ENCODE data around the gene TNFRSF14. TPM values are rescaled to one million over a fixed set of nuclear protein-coding genes. Genes with fewer than 3 reads are reported as not detected.
A peak's percentile ranks its signal among the peaks of the same experiment; 100 is the strongest.

TNFRSF14 gene
- total RNA-seq, 2 experiments from 2014 or later, result 191 to 194 TPM

- Mint-ChIP-seq H3K4me3 (no peak overlapping the region), H3K4me1 (ENCODE audit: low read depth) (no peaks in the 10 kb centered on the region), H3K36me3 (ENCODE audit: low read depth) (no peaks in the 10 kb centered on the region), H3K27ac (no peak overlapping the region), H3K27me3 (no peaks in the 10 kb centered on the region), H3K9me3 (no peaks in the 10 kb centered on the region)
- H3K36me3 ChIP-seq (ENCODE audit: insufficient read depth, low read length), result no peaks in the 10 kb centered on the region
- H3K4me3 ChIP-seq (ENCODE audit: low read length), result no peak overlapping the region
- TF ChIP-seq CTCF (IDR thresholded peaks at IDR 0.05), result no peak
- ChIA-PET POLR2A (no interaction called here), CTCF (no interaction called here)
- peaks cover 0 to 4% of the 10 kb centered on the region in 2 experiments for H3K9me3 ChIP-seq (ENCODE audit: control insufficient read depth in 1 of 2, insufficient read depth in 1 of 2, low read length in 2 of 2)
- no peaks in the 10 kb centered on the region for H3K4me1 ChIP-seq (ENCODE audit: insufficient read depth, low read length)
- H3K27me3 ChIP-seq (ENCODE audit: control insufficient read depth in 1 of 2, insufficient read depth in 2 of 2, low read length in 2 of 2), result no peaks in the 10 kb centered on the region
- DNase-seq, result peak in 1 of 14 experiments; percentile 32
- H3K27ac ChIP-seq (ENCODE audit: low read depth in 1 of 2, low read length in 2 of 2), result no peak overlapping the region
- ATAC-seq (ENCODE audit: poor library complexity), result no peak
- intact Hi-C loops (cut with DNase I, micrococcal nuclease), result no loop called here
Observed at GRCh38 chr1:2602866-2603520, 46.8 kb downstream of the TNFRSF14 start.

- H3K9me3 Mint-ChIP-seq, result no peaks in the 10 kb centered on the region
- ChIA-PET CTCF (no interaction called here), POLR2A (no interaction called here)
- ATAC-seq (ENCODE audit: poor library complexity), result no peak
- H3K27me3 Mint-ChIP-seq, result no peaks in the 10 kb centered on the region
- Histone ChIP-seq H3K4me3 (ENCODE audit: low read length) (no peak overlapping the region), H3K27ac (ENCODE audit: low read depth in 1 of 2, low read length in 2 of 2) (no peak overlapping the region), H3K36me3 (ENCODE audit: insufficient read depth, low read length) (no peaks in the 10 kb centered on the region), H3K4me1 (ENCODE audit: insufficient read depth, low read length) (no peaks in the 10 kb centered on the region), H3K9me3 (ENCODE audit: control insufficient read depth in 1 of 2, insufficient read depth in 1 of 2, low read length in 2 of 2) (peaks cover 0 to 4% of the 10 kb centered on the region in 2 experiments), H3K27me3 (ENCODE audit: control insufficient read depth in 1 of 2, insufficient read depth in 2 of 2, low read length in 2 of 2) (no peaks in the 10 kb centered on the region)
- intact Hi-C loops (cut with DNase I, micrococcal nuclease), result no loop called here
- H3K36me3 Mint-ChIP-seq (ENCODE audit: low read depth), result no peaks in the 10 kb centered on the region
- no peaks in the 10 kb centered on the region for H3K4me1 Mint-ChIP-seq (ENCODE audit: low read depth)
- no peak overlapping the region for H3K4me3 Mint-ChIP-seq
- no peak for TF ChIP-seq CTCF (IDR thresholded peaks at IDR 0.05)
- H3K27ac Mint-ChIP-seq, result no peak overlapping the region
- DNase-seq, result peak in 1 of 14 experiments; percentile 26
Observed at GRCh38 chr1:2603521-2604155, 47.5 kb downstream of the TNFRSF14 start.

- Histone ChIP-seq H3K4me1 (ENCODE audit: insufficient read depth, low read length) (no peaks in the 10 kb centered on the region), H3K9me3 (ENCODE audit: control insufficient read depth in 1 of 2, insufficient read depth in 1 of 2, low read length in 2 of 2) (peaks cover 0 to 4% of the 10 kb centered on the region in 2 experiments), H3K36me3 (ENCODE audit: insufficient read depth, low read length) (no peaks in the 10 kb centered on the region), H3K27me3 (ENCODE audit: control insufficient read depth in 1 of 2, insufficient read depth in 2 of 2, low read length in 2 of 2) (no peaks in the 10 kb centered on the region), H3K27ac (ENCODE audit: low read depth in 1 of 2, low read length in 2 of 2) (no peak overlapping the region), H3K4me3 (ENCODE audit: low read length) (no peak overlapping the region)
- Mint-ChIP-seq H3K27me3 (no peaks in the 10 kb centered on the region), H3K27ac (no peak overlapping the region), H3K36me3 (ENCODE audit: low read depth) (no peaks in the 10 kb centered on the region), H3K4me1 (ENCODE audit: low read depth) (no peaks in the 10 kb centered on the region), H3K4me3 (no peak overlapping the region), H3K9me3 (no peaks in the 10 kb centered on the region)
- TF ChIP-seq CTCF (IDR thresholded peaks at IDR 0.05), result no peak
- peak in 1 of 14 experiments; percentile 31 for DNase-seq
- CTCF ChIA-PET, result no interaction called here
- no peak for ATAC-seq (ENCODE audit: poor library complexity)
- POLR2A ChIA-PET, result no interaction called here
- intact Hi-C loops (cut with DNase I, micrococcal nuclease), result no loop called here
Observed at GRCh38 chr1:2604156-2604843, 48.1 kb downstream of the TNFRSF14 start.

All from CD4-positive, alpha-beta T cell (primary cell).